Stimulated activated CD8-positive, alpha-beta memory T cell treated with anti-CD3 and anti-CD28 coated beads, Interleukin-7, amount 100 ng/mL, for 4 hours (primary cell): ENCODE measurements around the gene CYP3A4.
"Not testable (repeated sequence)": the region's sequence is repeated elsewhere in the genome, so short reads cannot be mapped to it uniquely, and the experiment has no call there.

Source experiments
- DNase-seq, 2 donors: peaks; one replicate each; pipeline ENCODE4 v3.0.0-alpha.2; 2020; ENCODE audit warnings: low read depth in 2 of 2

CYP3A4 gene

GRCh38 chr7:99792967-99793366 lies 9.0 kb upstream of the CYP3A4 start:
- DNase-seq = no peak

DNA sequence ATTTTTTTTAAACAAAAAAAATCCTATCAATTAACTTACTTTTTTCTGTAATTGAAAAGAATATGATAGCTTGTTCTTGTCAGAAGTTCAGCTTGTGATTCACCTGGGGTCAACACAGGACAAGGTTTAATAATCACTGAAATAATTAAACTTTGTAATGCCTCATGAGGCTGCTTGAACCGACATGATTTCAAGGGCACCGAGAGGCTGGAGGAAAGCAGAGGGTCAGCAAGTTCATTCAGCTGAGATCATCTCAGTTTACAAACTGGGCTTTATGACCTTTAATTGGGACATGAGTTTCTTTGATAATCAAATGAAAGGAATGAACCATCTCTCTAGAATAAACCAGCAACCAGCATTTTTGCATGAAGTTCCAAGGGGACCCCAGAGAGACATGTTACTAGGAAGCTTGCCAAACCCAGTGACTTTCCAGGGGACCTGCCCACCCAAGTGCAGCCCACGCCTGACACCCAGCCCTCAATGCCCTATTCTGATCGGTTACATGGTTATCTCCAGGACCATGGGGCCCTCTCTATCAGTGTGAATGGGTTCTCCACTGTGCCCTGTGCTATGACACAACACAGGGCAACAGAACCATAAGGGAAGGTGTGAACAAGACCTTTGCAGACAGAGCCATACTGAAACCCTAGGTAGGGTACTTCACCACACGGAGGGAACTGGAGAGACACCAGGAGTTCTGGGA lies 7.8 kb upstream of the CYP3A4 start:
- DNase-seq = no peak

DNA sequence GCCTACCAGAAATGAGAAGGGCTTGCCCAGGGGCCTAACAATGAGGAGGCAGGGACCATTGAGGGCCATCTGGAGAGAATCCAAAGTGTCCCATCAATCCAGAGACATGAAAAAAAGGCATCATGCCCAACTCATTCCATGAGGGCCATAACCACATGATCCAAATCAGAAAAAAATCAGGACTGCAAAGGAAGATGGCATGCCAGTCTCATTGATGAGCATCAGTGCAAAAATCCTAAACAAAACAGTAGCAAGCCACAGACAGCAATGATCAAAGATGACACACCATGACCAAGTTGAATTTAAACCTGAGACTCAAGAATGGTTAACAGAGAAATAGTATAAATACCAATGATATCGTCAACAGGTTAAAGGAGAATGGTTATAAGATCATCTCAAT lies 7.0 kb upstream of the CYP3A4 start:
- no peak for DNase-seq

- DNase-seq = no peak
Measured at GRCh38 chr7:99790407-99790806, 6.4 kb upstream of the CYP3A4 start.

- DNase-seq = no peak
Measured at GRCh38 chr7:99789441-99790070, 5.6 kb upstream of the CYP3A4 start.

DNA sequence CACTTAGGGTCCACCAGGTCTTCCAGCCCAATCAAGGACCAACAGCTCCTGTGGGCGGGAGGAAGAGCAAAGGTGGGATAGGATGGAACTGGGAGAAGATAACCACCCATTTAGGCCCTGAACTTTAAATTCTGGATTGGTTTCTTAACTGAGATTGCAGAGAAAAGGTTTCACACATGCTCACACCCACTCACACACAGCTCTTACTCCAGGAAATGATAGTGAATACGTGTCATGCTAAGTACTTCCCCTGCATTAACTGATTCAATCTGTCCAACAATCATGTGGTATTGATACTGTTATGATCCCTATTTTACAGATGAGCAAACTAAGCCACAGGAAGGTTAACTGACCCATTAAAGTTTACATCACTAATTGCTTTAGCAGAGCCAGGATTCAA lies 4.6 kb upstream of the CYP3A4 start:
- no peak for DNase-seq

DNA sequence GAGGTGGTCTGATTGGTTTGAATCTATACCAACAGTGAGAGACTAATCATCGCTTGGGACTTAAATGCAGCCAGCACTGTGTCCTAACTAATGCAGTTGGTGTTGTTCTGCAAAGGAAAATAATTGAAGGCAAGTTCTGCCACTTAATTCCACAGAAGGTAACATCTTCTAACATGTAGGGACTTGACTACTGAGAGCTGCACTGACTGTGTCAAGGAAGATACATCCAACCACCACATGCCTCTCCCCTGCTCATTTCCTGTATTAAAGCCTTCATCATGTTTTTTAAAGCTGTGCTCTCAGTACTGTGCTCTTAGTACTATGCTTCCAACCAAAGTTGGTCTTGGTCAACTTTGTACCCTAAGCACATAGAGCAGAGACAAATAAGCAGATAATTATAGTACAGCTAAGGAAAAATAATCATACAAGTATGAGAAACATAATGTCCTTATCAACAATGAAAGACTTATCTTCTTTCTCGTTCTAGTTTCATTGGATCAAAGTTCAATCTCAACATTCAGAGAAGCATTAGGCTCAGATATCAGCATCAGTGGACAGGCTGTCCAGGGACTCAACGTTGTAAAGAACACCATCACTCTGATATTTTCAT lies 2.8 kb upstream of the CYP3A4 start:
- no peak for DNase-seq

- DNase-seq = not testable (repeated sequence)
Measured at GRCh38 chr7:99785654-99786053, 1.7 kb upstream of the CYP3A4 start.

DNA sequence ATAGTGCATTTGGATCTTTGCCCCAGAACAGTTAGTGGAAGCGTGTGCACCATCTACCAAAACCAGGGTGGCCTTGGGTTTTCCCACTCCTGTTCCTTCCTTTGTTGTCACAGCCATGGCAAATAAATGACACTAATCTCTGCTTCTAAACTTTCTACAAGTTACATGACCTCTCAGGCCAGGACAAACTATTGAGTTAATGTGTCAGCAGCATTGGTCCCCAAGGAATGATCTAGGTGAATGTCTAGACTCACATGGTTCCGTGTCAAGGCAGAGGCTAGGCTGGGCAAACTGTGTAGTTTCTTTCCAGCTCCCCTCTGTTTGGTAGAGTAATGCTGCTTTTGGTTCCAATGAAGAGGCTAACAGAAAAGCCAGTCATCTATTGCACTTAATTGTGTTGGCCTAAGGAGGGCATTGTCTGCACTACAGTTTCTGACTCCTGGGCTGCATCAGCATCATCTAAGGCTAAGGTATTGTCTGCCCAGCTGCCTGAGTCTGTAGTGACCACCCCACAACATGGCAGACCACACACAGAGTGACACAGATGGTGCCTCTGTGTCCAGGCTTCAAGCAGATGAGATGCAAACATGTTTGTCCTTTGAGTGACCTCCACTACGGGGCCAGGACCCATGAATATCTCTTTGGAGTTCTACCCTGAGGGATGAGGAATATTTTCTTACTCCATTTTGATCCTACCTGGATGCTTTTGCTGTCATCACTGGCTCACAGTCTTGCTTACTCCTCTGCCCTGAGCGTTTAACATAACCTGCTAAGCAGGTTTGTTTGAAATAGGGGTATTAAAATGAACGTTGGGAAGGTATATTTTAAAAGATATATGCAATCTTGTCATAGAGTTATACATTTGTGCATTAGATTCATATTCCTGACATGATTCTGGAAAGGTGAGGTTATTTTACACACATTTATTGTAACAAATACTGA lies 1.7 kb downstream of the CYP3A4 start:
- no peak for DNase-seq

DNA sequence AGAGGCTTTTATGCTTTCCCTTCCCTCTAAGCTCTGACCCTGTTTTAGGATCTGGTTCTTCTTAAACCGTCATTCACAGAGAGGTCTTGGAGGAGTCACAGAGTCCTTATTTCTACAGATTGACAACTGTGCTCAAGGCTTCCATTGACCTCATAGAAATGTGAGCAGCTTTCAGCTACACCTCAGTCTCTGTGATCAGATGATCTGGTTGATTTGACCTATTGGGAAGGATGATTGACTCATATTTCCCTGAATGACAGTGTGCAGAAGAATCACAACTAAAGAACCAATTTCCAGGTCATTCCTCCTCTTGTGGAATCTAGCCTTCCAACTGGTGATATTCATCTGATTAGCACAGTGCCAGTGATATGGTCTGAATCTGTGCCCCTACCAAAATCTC lies 3.4 kb downstream of the CYP3A4 start:
- DNase-seq = no peak

DNA sequence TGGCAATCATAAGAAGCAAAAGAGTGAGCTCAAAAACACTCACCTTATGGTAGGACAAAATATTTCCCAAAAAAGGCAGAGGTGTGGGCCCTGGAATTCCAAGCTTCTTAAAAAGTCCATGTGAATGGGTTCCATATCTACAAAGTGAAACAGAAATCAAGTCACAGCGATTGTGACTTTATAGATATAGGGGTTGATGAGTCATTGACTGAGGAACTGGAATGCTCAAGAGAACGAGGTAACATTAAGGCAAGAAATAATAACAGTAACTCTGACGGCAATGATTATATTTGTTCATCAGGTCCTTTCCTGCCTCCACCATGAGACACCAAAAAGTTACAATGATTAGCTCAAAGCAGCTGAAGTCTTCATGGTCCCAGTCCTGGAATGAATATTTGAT lies 4.0 kb downstream of the CYP3A4 start:
- no peak for DNase-seq

GRCh38 chr7:99778880-99779279 lies 5.1 kb downstream of the CYP3A4 start:
- DNase-seq = no peak

GRCh38 chr7:99773395-99773794 lies 10.6 kb downstream of the CYP3A4 start:
- not testable (repeated sequence) for DNase-seq

- no peak for DNase-seq
Measured at GRCh38 chr7:99772565-99772964, 11.4 kb downstream of the CYP3A4 start.

DNA sequence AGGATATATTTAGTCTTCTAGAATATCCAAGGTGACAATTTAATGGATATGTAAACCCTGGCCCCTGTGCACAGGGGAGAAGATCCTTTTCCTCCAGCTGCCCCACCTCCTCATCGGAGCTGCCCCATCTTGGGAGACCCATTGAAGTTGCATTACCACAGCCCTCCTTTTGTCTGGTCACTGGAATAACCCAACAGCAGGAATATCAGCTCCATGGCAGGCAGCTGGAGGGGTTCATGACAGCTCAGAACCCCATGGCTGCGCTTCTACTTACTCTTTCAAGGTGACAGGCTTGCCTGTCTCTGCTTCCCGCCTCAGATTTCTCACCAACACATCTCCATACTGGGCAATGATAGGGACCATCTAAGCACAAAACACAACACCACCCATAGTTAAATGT lies 14.5 kb downstream of the CYP3A4 start:
- DNase-seq = not testable (repeated sequence)

- DNase-seq = no peak
Measured at GRCh38 chr7:99768471-99768870, 15.5 kb downstream of the CYP3A4 start.

DNA sequence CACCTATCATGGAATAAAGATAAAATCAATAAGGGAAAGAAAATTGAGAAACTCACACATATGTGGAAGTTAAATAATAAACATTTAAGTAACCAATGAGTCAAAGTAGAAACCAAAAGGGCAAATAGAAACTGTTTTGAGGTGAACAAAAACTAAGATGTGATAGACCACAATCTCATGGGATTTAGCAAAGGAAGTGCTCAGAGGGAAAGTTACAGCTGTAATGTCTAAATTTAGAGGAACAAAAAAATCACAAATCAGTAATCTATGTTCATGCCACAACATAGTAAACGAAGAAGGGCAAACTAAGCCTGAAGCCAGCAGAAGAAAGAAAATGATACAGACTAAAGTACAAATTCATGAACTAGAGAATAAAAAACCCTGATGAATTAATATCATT lies 16.3 kb downstream of the CYP3A4 start:
- DNase-seq = no peak

DNA sequence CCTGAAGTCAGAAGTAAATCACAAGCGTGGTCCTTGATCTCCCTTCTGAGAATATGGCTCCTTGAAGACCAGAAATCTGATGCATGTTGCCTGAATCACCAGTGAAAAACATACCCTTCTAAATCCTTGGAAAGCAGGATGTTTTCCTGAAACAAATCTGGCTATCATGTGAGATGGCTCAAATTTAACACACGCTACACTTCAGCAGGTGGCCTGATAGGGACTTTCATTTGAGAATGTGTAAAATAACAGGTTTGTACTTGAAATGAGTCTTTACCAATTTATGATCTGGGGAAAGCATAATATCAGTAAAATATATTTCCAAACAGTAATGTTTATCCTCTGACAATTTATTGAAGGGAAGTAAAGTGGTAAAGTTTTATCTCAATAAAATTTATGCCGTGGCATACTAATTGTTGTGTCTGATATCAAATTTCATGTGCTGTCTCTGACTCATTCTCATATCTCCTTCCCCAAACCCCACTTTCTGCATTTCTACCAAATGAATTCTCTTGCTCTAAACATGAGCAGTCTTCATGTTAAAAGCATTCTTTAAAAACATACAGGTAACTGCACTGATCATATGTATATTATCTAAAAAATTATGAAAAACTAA lies 17.4 kb downstream of the CYP3A4 start:
- DNase-seq = no peak

DNA sequence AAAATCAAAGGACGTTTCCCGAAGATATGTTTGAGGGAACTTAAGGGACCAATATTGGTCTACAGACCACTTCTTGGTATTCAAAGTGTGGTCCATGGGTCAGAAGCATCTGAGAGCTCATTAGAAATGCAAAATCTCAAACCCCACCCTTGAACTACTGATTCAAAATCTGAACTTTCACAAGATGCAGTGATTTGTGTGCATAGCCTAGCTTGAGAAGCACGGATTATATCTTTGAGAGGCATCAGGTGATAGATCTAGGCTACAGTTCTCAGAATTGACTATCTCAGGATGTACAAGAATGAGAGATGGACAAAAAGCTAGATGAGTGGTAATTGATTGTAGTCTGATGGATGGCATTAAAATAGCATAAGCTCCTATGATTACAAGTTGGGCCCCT lies 19.5 kb downstream of the CYP3A4 start:
- DNase-seq = no peak

- no peak for DNase-seq
Measured at GRCh38 chr7:99762680-99763327, 21.2 kb downstream of the CYP3A4 start.

DNA sequence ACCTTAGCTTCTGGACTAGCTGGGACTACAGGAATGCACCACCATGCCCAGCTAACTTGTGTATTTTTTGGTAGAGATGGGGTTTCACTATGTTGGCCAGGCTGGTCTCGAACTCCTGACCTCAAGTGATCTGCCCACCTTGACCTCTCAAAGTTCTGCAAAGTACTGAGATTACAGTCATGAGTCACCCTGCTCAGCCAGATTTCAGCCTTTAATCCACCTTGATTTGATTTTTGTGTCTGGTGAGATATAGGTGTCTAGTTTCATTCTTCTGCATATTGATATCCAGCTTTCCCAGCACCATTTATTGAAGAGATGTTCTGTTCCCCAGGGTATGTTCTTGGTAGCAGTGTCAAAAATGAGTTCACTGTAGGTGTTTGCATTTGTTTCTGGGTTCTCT lies 28.9 kb downstream of the CYP3A4 start:
- DNase-seq = no peak
